Tibial artery (tissue), 4 donors: Measurements from ENCODE around the gene ANKRD61.

Source experiments
- DNase-seq, 2 donors: peaks; one replicate each; pipeline ENCODE4 v3.0.0-alpha.2; 2019
- H3K27ac ChIP-seq, 2 donors: fragments of 200-600 bp; sonication (generic) in 1 of 2; 1 replicate in 1 of 2; 2 replicates in 1 of 2; pipeline ENCODE4 v1.5.1; 2018 to 2019; ENCODE audit warnings: mild to moderate bottlenecking in 1 of 2
- H3K27me3 ChIP-seq, 2 donors: fragments of 200-600 bp; sonication (generic) in 1 of 2; one replicate each; pipeline versions ENCODE4 v1.5.1 to v1.6.0; 2016 to 2019
- H3K36me3 ChIP-seq, 3 donors: fragments of 200-600 bp; sonication (generic) in 2 of 3; one replicate each; pipeline ENCODE4 v1.5.1; 2016 to 2019; ENCODE audit warnings: mild to moderate bottlenecking in 2 of 3
- H3K4me1 ChIP-seq, 4 donors: fragments of 200-600 bp; sonication (generic) in 2 of 4; 1 replicate in 3 of 4; 2 replicates in 1 of 4; pipeline ENCODE4 v1.5.1; 2016 to 2019
- H3K4me3 ChIP-seq, 2 donors: fragments of 200-600 bp; sonication (generic) in 1 of 2; 1 replicate in 1 of 2; 2 replicates in 1 of 2; pipeline ENCODE4 v1.5.1; 2018 to 2019; ENCODE audit warnings: mild to moderate bottlenecking in 2 of 2
- H3K9me3 ChIP-seq, 3 donors: fragments of 200-600 bp; sonication (generic) in 1 of 3; one replicate each; pipeline ENCODE4 v1.5.1; 2016 to 2019
- intact Hi-C: fragments of 100-400 bp; cut with DNase I; formaldehyde crosslinking; loops from one replicate; pipeline ENCODE4 v1.15.0; 2023; ENCODE audit warnings: low total_unique reads
- TF ChIP-seq, protein P1 (sequence below), 2 experiments: fragments of 200-600 bp in 1 of 2; fragments of 450-650 bp in 1 of 2; IDR thresholded peaks; one replicate each; pipeline ENCODE4 v1.5.1; 2017 to 2019; ENCODE audit warnings: antibody characterized with exemption in 2 of 2, mild to moderate bottlenecking in 1 of 2, moderate library complexity in 1 of 2

Gene ANKRD61

DNA sequence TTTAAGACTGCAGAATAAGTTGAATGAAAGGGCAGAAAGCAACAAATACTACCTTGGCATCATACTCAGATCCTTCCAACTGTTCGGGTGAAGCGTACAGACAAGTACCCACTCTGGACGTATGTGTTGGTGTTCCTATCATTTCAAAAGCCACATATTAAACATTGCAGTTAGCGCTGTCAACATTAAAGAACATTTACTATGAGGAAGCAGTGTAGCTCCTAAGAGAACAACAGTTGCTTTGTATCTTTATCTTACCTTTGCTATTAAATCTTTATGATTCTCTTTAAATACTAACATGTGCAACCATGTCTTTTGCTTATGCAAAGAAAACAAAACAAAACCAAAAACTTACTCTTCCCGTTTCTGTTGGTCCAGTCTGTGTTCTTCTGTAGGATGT, 2.6 kb upstream of the ANKRD61 start:
- no peaks in the 10 kb centered on the region for H3K4me1 ChIP-seq
- TF ChIP-seq, protein P1, sequence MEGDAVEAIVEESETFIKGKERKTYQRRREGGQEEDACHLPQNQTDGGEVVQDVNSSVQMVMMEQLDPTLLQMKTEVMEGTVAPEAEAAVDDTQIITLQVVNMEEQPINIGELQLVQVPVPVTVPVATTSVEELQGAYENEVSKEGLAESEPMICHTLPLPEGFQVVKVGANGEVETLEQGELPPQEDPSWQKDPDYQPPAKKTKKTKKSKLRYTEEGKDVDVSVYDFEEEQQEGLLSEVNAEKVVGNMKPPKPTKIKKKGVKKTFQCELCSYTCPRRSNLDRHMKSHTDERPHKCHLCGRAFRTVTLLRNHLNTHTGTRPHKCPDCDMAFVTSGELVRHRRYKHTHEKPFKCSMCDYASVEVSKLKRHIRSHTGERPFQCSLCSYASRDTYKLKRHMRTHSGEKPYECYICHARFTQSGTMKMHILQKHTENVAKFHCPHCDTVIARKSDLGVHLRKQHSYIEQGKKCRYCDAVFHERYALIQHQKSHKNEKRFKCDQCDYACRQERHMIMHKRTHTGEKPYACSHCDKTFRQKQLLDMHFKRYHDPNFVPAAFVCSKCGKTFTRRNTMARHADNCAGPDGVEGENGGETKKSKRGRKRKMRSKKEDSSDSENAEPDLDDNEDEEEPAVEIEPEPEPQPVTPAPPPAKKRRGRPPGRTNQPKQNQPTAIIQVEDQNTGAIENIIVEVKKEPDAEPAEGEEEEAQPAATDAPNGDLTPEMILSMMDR (IDR thresholded peaks at IDR 0.05) = no peak
- H3K9me3 ChIP-seq = no peaks in the 10 kb centered on the region
- H3K27me3 ChIP-seq = no peaks in the 10 kb centered on the region
- no peak overlapping the region for H3K4me3 ChIP-seq
- H3K27ac ChIP-seq = no peak overlapping the region
- no peak for DNase-seq
- intact Hi-C loops = no loop called here
- peaks cover 66 to 97% (median 67%) of the 10 kb centered on the region in 3 donors for H3K36me3 ChIP-seq

DNA sequence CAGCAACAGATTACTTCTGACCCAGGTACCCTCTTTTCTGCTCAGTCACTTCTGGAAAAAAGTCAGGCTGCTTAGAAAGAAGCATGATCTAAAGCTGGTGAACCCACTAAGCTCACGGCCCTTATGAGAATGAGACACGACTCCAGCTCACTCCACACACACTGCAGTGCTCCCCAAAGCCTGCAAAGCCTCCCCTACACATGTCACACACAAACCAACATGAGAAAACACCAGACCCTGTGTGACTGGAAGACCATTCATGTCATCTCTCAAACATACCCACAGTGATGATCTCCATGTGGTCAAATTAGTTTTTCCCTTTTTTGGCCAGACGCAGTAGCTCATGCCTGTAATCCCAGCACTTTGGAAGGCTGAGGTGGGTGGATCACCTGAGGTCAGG, 391 bp downstream of the ANKRD61 start:
- Histone ChIP-seq H3K27ac (no peak overlapping the region), H3K4me1 (no peaks in the 10 kb centered on the region), H3K27me3 (no peaks in the 10 kb centered on the region), H3K36me3 (peaks cover 67 to 97% (median 67%) of the 10 kb centered on the region in 3 donors), H3K9me3 (no peaks in the 10 kb centered on the region), H3K4me3 (no peak overlapping the region)
- no peak for DNase-seq
- TF ChIP-seq, protein P1 (IDR thresholded peaks at IDR 0.05) = no peak
- intact Hi-C loops = no loop called here

DNA sequence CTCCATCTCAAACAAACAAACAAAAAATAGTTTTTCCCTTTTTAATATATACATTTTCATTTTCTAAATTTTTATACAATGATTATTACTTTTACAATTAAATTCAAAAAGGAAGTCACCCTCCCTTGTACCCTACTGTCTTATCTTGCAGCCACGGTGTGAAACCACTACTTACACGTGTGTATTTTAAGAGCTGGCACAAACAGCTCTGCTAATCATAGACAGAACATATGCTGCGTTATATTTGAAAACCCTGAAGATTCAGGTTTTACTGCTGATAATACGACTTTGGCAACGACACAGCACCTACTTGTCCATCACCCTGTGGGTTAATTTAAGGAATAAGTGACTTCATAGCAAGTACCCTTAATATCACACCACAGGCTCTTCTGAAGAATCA, 991 bp downstream of the ANKRD61 start:
- TF ChIP-seq, protein P1 (IDR thresholded peaks at IDR 0.05) = no peak
- no peak overlapping the region for H3K4me3 ChIP-seq
- intact Hi-C loops = no loop called here
- H3K27me3 ChIP-seq = no peaks in the 10 kb centered on the region
- DNase-seq = no peak
- H3K27ac ChIP-seq = no peak overlapping the region
- H3K4me1 ChIP-seq = no peaks in the 10 kb centered on the region
- no peaks in the 10 kb centered on the region for H3K9me3 ChIP-seq
- H3K36me3 ChIP-seq = peaks cover 67 to 97% (median 67%) of the 10 kb centered on the region in 3 donors

DNA sequence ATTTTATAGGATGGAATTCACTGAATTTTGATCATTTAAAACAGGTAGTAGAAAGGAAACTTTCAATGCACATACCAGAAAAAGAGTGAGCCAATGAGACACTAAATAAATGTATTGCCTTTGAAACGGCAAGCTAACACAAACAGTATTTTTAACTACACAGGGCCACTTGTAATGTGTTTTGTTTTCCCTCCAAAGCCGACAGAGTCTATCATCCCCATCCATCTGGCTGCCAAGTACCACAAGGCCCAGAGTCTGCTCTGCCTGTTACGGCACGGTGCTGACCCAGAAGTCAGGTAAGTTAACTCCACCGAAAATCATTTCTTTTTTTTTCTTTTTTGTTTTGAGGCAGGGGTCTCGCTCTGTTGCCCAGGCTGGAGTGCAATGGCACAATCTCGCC, 1.5 kb downstream of the ANKRD61 start:
- TF ChIP-seq, protein P1 (IDR thresholded peaks at IDR 0.05) = no peak
- Histone ChIP-seq H3K27ac (no peak overlapping the region), H3K36me3 (peaks cover 66 to 97% (median 67%) of the 10 kb centered on the region in 3 donors)

DNA sequence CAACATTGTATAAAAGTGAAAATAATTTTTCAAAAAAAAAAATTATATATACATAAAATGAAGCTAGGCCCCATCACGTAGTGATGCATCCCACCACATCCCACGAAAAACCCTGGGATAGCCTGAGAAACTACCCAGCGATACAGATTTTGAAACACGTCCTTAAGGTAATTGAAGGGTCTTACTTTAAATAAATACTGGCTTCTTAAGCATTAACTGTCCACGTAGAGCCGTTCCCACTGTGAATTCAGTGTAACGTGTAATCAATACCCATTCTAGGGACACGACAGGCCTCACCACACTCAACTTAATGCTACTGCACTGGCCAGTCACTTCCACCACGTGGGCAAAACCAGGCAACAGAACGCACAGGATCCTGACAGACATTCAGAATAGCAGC, 4.0 kb downstream of the ANKRD61 start:
- H3K36me3 ChIP-seq = peaks cover 73 to 97% (median 74%) of the 10 kb centered on the region in 3 donors
- no peak for DNase-seq
- TF ChIP-seq, protein P1 (IDR thresholded peaks at IDR 0.05) = no peak
- H3K27ac ChIP-seq = no peak overlapping the region
- H3K4me3 ChIP-seq = no peak overlapping the region
- H3K9me3 ChIP-seq = no peaks in the 10 kb centered on the region
- no peaks in the 10 kb centered on the region for H3K27me3 ChIP-seq
- intact Hi-C loops = no loop called here
- no peaks in the 10 kb centered on the region for H3K4me1 ChIP-seq

More for the DNA sequence above, 1.5 kb downstream of the ANKRD61 start:
- intact Hi-C loops = no loop called here
- Histone ChIP-seq H3K4me1 (no peaks in the 10 kb centered on the region), H3K4me3 (no peak overlapping the region), H3K27me3 (no peaks in the 10 kb centered on the region), H3K9me3 (no peaks in the 10 kb centered on the region)
- DNase-seq = peak in 1 of 2 donors; percentile 21

DNA sequence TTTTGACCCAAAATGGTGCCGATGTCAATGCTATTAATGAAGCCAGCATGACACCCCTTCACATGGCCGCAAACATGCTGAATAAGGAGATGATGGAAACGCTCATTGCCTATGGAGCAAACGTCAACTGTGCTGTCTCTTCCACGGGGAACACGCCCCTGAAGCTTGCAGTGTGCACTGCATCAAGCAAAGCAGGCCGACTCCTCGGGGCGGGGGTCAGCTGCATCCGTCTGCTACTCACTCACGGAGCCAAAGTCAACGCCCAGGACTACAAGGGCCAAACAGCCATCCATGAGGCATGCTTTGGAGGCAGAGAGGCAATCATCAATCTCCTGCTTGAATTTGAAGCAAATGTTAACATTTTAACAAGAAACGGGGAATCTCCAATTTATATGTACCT, 4.5 kb downstream of the ANKRD61 start:
- H3K27me3 ChIP-seq = no peaks in the 10 kb centered on the region
- TF ChIP-seq, protein P1 (IDR thresholded peaks at IDR 0.05) = no peak
- no peaks in the 10 kb centered on the region for H3K4me1 ChIP-seq
- no peak overlapping the region for H3K4me3 ChIP-seq
- DNase-seq = peak in 1 of 2 donors; percentile 34
- no peak overlapping the region for H3K27ac ChIP-seq
- intact Hi-C loops = no loop called here
- peaks cover 74 to 97% (median 78%) of the 10 kb centered on the region in 3 donors for H3K36me3 ChIP-seq
- no peaks in the 10 kb centered on the region for H3K9me3 ChIP-seq
